ENCODE data around the gene PITPNC1. TPM values are rescaled to one million over a fixed set of nuclear protein-coding genes. Genes with fewer than 3 reads are reported as not detected.
"Not testable (repeated sequence)": the region's sequence is repeated elsewhere in the genome, so short reads cannot be mapped to it uniquely, and the experiment has no call there.

The PITPNC1 gene
- total RNA-seq, 1 experiment from 2014 or later: 40.1 TPM

DNA sequence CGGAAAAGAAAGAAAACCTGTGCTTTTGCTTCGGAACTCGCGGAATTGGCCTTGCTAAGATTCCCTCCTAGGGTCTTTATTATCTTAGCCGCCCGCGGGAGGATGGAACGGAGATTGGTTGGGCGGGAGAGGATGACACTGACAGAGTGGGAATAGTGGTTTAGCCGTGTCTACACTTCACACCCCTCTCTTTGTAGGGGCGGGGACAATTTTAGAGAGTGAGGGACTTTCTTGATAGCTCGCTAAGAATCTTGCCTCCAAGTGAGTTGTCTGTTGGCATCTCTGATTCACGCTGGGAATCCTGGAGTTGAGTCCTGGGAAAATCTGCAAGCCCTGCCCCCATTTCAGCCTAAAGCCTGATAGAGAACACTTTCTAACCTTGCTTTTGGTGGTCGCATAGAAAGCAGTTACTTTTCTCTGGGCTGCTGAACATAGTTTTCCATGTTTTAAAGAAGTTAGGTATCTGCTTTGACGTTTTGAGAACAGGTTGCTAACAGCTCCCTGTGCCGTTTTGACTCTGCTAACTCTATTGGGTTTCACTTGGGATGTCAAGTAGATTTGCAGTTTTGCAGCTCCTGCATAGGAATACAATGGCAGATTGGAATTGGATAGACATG lies 341.4 kb downstream of the PITPNC1 start:
- peak; percentile 48 for DNase-seq (ENCODE audit: unreplicated experiment)

DNA sequence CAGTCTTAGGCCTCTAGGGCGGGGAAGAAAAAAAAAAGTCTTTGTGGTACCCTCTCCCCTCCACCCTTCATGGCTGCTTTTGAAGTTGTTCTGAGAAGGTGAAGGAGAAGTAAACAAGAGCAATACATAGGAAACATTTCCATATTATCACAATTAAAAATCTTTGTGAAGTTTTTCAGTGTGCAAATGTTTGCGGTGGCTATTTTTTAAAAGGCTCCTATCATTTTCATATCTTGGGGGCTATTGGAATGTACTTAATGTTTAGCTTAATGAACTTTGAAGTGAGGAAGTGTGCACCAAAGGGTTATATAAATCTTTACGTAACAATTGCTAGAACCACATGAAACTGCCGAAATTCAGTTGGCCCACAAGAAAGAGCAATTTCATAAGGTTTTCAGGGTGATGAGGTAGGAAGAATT lies 348.3 kb downstream of the PITPNC1 start:
- no peak overlapping the region for H3K4me3 Mint-ChIP-seq (ENCODE audit: unreplicated experiment)
- no peaks in the 10 kb centered on the region for H3K4me1 Mint-ChIP-seq (ENCODE audit: insufficient read depth, unreplicated experiment)
- H3K27ac Mint-ChIP-seq (ENCODE audit: low read depth, unreplicated experiment): no peak overlapping the region
- POLR2A ChIA-PET: no interaction called here
- no peak for DNase-seq (ENCODE audit: unreplicated experiment)
- intact Hi-C loops (cut with micrococcal nuclease): no loop called here
- BruUV-seq (replicated peaks): no TSS peak
- H3K9me3 Mint-ChIP-seq (ENCODE audit: unreplicated experiment): no peaks in the 10 kb centered on the region
- H3K27me3 Mint-ChIP-seq (ENCODE audit: insufficient read depth, unreplicated experiment): no peaks in the 10 kb centered on the region
- TF ChIP-seq, protein P1, sequence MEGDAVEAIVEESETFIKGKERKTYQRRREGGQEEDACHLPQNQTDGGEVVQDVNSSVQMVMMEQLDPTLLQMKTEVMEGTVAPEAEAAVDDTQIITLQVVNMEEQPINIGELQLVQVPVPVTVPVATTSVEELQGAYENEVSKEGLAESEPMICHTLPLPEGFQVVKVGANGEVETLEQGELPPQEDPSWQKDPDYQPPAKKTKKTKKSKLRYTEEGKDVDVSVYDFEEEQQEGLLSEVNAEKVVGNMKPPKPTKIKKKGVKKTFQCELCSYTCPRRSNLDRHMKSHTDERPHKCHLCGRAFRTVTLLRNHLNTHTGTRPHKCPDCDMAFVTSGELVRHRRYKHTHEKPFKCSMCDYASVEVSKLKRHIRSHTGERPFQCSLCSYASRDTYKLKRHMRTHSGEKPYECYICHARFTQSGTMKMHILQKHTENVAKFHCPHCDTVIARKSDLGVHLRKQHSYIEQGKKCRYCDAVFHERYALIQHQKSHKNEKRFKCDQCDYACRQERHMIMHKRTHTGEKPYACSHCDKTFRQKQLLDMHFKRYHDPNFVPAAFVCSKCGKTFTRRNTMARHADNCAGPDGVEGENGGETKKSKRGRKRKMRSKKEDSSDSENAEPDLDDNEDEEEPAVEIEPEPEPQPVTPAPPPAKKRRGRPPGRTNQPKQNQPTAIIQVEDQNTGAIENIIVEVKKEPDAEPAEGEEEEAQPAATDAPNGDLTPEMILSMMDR (IDR thresholded peaks at IDR 0.05; ENCODE audit: unreplicated experiment): no peak
- peaks cover 94% of the 10 kb centered on the region for H3K36me3 Mint-ChIP-seq (ENCODE audit: insufficient read depth, unreplicated experiment)
- CTCF ChIA-PET: interaction anchor here (0.7 kb wide), 1 partner anchor 111 kb away, joined by 3 read pairs; no protein-coding TSS in a partner anchor

More for the DNA sequence above, 341.4 kb downstream of the PITPNC1 start:
- no TSS peak for BruUV-seq (replicated peaks)
- Mint-ChIP-seq H3K4me3 (ENCODE audit: unreplicated experiment) (peak overlapping the region; percentile 98), H3K27ac (ENCODE audit: low read depth, unreplicated experiment) (peak overlapping the region; percentile 100), H3K9me3 (ENCODE audit: unreplicated experiment) (no peaks in the 10 kb centered on the region), H3K27me3 (ENCODE audit: insufficient read depth, unreplicated experiment) (no peaks in the 10 kb centered on the region), H3K36me3 (ENCODE audit: insufficient read depth, unreplicated experiment) (peaks cover 44% of the 10 kb centered on the region), H3K4me1 (ENCODE audit: insufficient read depth, unreplicated experiment) (no peaks in the 10 kb centered on the region)
- POLR2A ChIA-PET: interaction anchor here (0.6 to 3.9 kb wide), 25 partner anchors 9 to 687 kb away, joined by 3 to 45 read pairs (median 4); partner anchors contain the start of genes BPTF, PITPNC1 and PSMD12
- intact Hi-C loops (cut with micrococcal nuclease): loop anchor here (2.0 to 10.0 kb wide), 3 partner anchors 106 to 744 kb away; partner anchors contain the start of genes BPTF and PITPNC1
- TF ChIP-seq, protein P1 (IDR thresholded peaks at IDR 0.05; ENCODE audit: unreplicated experiment): no peak
- CTCF ChIA-PET: interaction anchor here (0.5 to 1.6 kb wide), 6 partner anchors 9 to 283 kb away, joined by 3 to 7 read pairs (median 4); partner anchors contain the start of gene BPTF

DNA sequence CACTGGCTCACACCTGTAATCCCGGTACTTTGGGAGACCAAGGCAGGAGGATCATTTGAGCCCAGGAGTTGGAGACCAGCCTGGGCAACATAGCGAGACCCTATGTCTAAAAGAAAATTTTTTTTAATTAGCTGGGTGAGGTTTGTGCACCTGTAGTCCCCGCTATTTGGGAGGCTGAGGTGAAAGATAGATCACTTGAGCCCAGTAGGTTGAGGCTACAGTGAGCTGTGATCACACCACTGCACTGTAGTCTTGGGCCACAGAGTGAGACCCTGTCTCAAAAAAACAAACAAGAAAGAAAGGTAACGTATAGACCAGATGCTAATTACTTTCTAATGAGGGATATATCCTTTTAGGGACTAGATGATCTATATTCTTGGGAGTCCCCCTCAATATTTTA lies 348.7 kb downstream of the PITPNC1 start:
- TF ChIP-seq, protein P1 (IDR thresholded peaks at IDR 0.05; ENCODE audit: unreplicated experiment): no peak
- Mint-ChIP-seq H3K36me3 (ENCODE audit: insufficient read depth, unreplicated experiment) (peaks cover 94% of the 10 kb centered on the region), H3K27me3 (ENCODE audit: insufficient read depth, unreplicated experiment) (no peaks in the 10 kb centered on the region), H3K9me3 (ENCODE audit: unreplicated experiment) (no peaks in the 10 kb centered on the region), H3K27ac (ENCODE audit: low read depth, unreplicated experiment) (no peak overlapping the region), H3K4me3 (ENCODE audit: unreplicated experiment) (no peak overlapping the region), H3K4me1 (ENCODE audit: insufficient read depth, unreplicated experiment) (no peaks in the 10 kb centered on the region)
- no peak for DNase-seq (ENCODE audit: unreplicated experiment)
- ChIA-PET CTCF (interaction anchor here (0.7 kb wide), 1 partner anchor 110 kb away, joined by 3 read pairs; no protein-coding TSS in a partner anchor), POLR2A (interaction anchor here (0.5 kb wide), 1 partner anchor 11 kb away, joined by 3 read pairs; no protein-coding TSS in a partner anchor)
- intact Hi-C loops (cut with micrococcal nuclease): no loop called here
- no TSS peak for BruUV-seq (replicated peaks)

DNA sequence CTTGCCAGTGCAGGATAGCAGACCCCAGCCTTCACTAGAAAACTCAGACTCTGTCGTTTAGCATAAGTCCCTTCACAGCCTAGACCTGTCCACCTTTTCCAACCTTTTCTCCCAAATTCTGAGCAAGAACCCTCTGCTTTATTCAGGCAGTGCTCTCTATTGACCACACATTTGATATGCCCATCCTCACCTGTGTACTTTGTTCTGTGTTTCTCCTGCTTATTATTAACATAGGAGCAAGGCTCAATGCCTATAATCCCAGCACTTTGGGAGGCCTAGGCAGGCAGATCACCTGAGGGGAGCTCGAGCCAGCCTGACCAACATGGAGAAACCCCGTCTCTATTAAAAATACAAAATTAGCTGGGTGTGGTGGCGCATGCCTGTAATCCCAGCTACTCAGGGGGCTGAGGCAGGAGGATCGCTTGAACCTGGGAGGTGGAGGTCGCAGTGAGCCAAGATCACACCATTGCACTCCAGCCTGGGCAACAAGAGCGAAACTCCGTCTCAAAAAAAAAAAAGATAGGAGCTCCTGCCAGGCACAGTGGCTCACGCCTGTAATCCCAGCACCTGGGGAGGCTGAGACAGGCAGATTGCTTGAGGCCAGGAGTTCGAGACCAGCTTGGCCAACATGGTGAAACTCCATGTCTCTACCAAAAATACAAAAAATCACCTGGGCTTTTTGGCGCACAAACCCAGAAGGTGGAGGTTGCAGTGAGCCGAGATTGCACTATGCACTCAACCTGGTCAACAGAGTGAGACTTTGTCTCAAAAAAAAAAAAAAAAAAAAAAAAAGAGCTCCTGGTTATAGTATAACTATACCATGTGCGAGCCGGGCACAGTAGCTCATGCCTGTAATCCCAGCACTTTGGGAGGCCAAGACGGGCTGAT lies 350.3 kb downstream of the PITPNC1 start:
- peaks cover 94% of the 10 kb centered on the region for H3K36me3 Mint-ChIP-seq (ENCODE audit: insufficient read depth, unreplicated experiment)
- not testable (repeated sequence) for BruUV-seq (replicated peaks)
- POLR2A ChIA-PET: interaction anchor here (0.6 to 0.9 kb wide), 4 partner anchors 9 to 1600 kb away, joined by 3 read pairs; partner anchors contain the start of gene ABCA5

More for the DNA sequence above, 350.3 kb downstream of the PITPNC1 start:
- H3K9me3 Mint-ChIP-seq (ENCODE audit: unreplicated experiment); H3K4me1 Mint-ChIP-seq (ENCODE audit: insufficient read depth, unreplicated experiment); H3K27ac Mint-ChIP-seq (ENCODE audit: low read depth, unreplicated experiment); intact Hi-C loops (cut with micrococcal nuclease); H3K27me3 Mint-ChIP-seq (ENCODE audit: insufficient read depth, unreplicated experiment); DNase-seq (ENCODE audit: unreplicated experiment); H3K4me3 Mint-ChIP-seq (ENCODE audit: unreplicated experiment): not testable (repeated sequence)
- CTCF ChIA-PET: interaction anchor here (1.2 kb wide), 1 partner anchor 9 kb away, joined by 7 read pairs; the partner anchor contains the start of gene NOL11

Data from MCF 10A (cell line).